ENCODE data around the gene FES. TPM values are rescaled to one million over a fixed set of nuclear protein-coding genes. Genes with fewer than 3 reads are reported as not detected.

Gene FES
- total and polyA plus RNA-seq, 2 of the 13 experiments (the other 11 are each of a cell fraction or from before 2014, with no cell fraction given), result 4.0 to 9.5 TPM

DNA sequence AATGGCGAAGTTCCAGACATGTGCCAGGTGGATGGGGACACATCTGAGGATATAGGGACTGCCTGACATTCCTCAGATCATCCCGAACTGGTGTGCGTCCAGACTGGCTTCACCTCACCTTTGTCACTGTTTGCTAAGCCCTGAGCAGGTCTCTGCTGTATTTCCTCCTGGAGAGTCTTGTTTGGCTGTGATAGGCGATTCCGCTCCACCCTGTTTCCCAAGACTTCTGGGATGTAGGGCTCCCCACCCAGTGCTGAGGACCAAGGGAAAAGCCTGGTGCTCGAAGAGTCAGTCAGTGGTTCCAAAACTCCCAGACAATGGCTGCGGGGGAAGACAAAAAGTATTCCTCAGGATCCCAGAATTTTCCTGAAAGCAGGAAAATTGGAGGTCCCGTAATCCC lies 27.0 kb upstream of the FES start:
- no peaks in the 10 kb centered on the region for H3K79me2 ChIP-seq (ENCODE audit: insufficient read depth, low read length)
- 0 out of 2 replicates have a peak, but pooled peaks cover 2% of the 10 kb centered on the region for H4K20me1 ChIP-seq (ENCODE audit: insufficient read depth, low read length)
- peaks cover 2 to 5% of the 10 kb centered on the region in 2 experiments; a peak in 3 of 5 replicates for H3K27me3 ChIP-seq (ENCODE audit: control insufficient read depth in 1 of 2, insufficient read depth in 2 of 2, low read length in 2 of 2)
- ChIA-PET CTCF (ENCODE audit: low intra/inter-chr PET ratio, low total read pairs) (no interaction called here), POLR2A (no interaction called here)
- DNase-seq (ENCODE audit: low spot score), result no peak
- TF ChIP-seq CENPT (CRISPR knock-in tag; IDR thresholded peaks at IDR 0.05; ENCODE audit: low read depth) (no peak), YEATS4 (CRISPR knock-in tag; IDR thresholded peaks at IDR 0.05; ENCODE audit: borderline replicate concordance) (no peak), RFXANK (CRISPR knock-in tag; IDR thresholded peaks at IDR 0.05) (no peak), NONO (IDR thresholded peaks at IDR 0.05) (no peak), NONO (CRISPR knock-in tag; conservative IDR thresholded peaks at IDR 0.05) (no peak), RBM22 (optimal IDR thresholded peaks at IDR 0.05; ENCODE audit: low read length) (no peak)
- 37% methylated on average over 6 of the region's 8 CpGs for WGBS (ENCODE audit: low lambda C conversion rate)
- H3K27ac ChIP-seq (ENCODE audit: extremely low read length, insufficient read depth, low read length), result no peak overlapping the region
- no peak overlapping the region for H3K9ac ChIP-seq (ENCODE audit: insufficient read depth, low read depth, low read length)
- no peak for FAIRE-seq
- in situ Hi-C loops (cut with HindIII; ENCODE audit: extremely low pct_ligation_motif_present, low pct_unique_long_range_greater_than_20kb), result no loop called here
- H3K36me3 ChIP-seq (replicated peaks in 1 of 2; ENCODE audit: control insufficient read depth in 1 of 2, insufficient read depth in 2 of 2, low read length in 2 of 2), result no peaks in the 10 kb centered on the region
- H3K4me3 ChIP-seq (replicated peaks in 1 of 3; ENCODE audit: insufficient read depth in 1 of 3, low read depth in 2 of 3, low read length in 3 of 3), result no peak overlapping the region
- no peak overlapping the region for H3K4me2 ChIP-seq (ENCODE audit: low read depth, low read length)
- intact Hi-C loops (cut with micrococcal nuclease; ENCODE audit: unreplicated experiment), result no loop called here
- ATAC-seq, result no peak
- H2AFZ ChIP-seq (ENCODE audit: low read length), result no peak overlapping the region
- BruUV-seq (replicated peaks), result no TSS peak
- H3K4me1 ChIP-seq (ENCODE audit: insufficient read depth, low read length), result peaks cover 70% of the 10 kb centered on the region
- no peaks in the 10 kb centered on the region for H3K9me3 ChIP-seq (ENCODE audit: low read length)

GRCh38 chr15:90857883-90858443 lies 26.3 kb upstream of the FES start:
- 35% methylated on average over 8 of the region's 8 CpGs for WGBS (ENCODE audit: low lambda C conversion rate)
- no TSS peak for BruUV-seq (replicated peaks)
- intact Hi-C loops (cut with micrococcal nuclease; ENCODE audit: unreplicated experiment), result no loop called here
- TF ChIP-seq ZNF562 (CRISPR knock-in tag; IDR thresholded peaks at IDR 0.05; ENCODE audit: borderline replicate concordance) (no peak), CREB1 (IDR thresholded peaks at IDR 0.05) (peak; percentile 37; the same call in 1 of the 2 replicates), CREB1 (CRISPR knock-in tag; IDR thresholded peaks at IDR 0.05) (no peak), DR1 (CRISPR knock-in tag; IDR thresholded peaks at IDR 0.05) (no peak), RFX1 (IDR thresholded peaks at IDR 0.05) (no peak), FOXA1 (IDR thresholded peaks at IDR 0.05) (no peak), FOXA1 (CRISPR knock-in tag; IDR thresholded peaks at IDR 0.05) (peak; percentile 43; the same call in 1 of the 2 replicates)
- TF ChIP-seq, protein P1, sequence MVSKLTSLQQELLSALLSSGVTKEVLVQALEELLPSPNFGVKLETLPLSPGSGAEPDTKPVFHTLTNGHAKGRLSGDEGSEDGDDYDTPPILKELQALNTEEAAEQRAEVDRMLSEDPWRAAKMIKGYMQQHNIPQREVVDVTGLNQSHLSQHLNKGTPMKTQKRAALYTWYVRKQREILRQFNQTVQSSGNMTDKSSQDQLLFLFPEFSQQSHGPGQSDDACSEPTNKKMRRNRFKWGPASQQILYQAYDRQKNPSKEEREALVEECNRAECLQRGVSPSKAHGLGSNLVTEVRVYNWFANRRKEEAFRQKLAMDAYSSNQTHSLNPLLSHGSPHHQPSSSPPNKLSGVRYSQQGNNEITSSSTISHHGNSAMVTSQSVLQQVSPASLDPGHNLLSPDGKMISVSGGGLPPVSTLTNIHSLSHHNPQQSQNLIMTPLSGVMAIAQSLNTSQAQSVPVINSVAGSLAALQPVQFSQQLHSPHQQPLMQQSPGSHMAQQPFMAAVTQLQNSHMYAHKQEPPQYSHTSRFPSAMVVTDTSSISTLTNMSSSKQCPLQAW (CRISPR knock-in tag; IDR thresholded peaks at IDR 0.05), result no peak
- TF ChIP-seq, protein P2, sequence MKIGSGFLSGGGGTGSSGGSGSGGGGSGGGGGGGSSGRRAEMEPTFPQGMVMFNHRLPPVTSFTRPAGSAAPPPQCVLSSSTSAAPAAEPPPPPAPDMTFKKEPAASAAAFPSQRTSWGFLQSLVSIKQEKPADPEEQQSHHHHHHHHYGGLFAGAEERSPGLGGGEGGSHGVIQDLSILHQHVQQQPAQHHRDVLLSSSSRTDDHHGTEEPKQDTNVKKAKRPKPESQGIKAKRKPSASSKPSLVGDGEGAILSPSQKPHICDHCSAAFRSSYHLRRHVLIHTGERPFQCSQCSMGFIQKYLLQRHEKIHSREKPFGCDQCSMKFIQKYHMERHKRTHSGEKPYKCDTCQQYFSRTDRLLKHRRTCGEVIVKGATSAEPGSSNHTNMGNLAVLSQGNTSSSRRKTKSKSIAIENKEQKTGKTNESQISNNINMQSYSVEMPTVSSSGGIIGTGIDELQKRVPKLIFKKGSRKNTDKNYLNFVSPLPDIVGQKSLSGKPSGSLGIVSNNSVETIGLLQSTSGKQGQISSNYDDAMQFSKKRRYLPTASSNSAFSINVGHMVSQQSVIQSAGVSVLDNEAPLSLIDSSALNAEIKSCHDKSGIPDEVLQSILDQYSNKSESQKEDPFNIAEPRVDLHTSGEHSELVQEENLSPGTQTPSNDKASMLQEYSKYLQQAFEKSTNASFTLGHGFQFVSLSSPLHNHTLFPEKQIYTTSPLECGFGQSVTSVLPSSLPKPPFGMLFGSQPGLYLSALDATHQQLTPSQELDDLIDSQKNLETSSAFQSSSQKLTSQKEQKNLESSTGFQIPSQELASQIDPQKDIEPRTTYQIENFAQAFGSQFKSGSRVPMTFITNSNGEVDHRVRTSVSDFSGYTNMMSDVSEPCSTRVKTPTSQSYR (CRISPR knock-in tag; IDR thresholded peaks at IDR 0.05; ENCODE audit: borderline replicate concordance), result no peak

More at GRCh38 chr15:90857883-90858443, 26.3 kb upstream of the FES start:
- no peak overlapping the region for H2AFZ ChIP-seq (ENCODE audit: low read length)
- H3K9me3 ChIP-seq (ENCODE audit: low read length), result no peaks in the 10 kb centered on the region
- POLR2A ChIA-PET, result interaction anchor here (2.0 kb wide), 1 partner anchor 46 kb away, joined by 5 read pairs; the partner anchor contains the start of gene MAN2A2
- peaks cover 0 to 2% of the 10 kb centered on the region in 2 experiments; a peak in 1 of 5 replicates for H3K27me3 ChIP-seq (ENCODE audit: control insufficient read depth in 1 of 2, insufficient read depth in 2 of 2, low read length in 2 of 2)
- no peak overlapping the region for H3K4me2 ChIP-seq (ENCODE audit: low read depth, low read length)
- in situ Hi-C loops (cut with HindIII; ENCODE audit: extremely low pct_ligation_motif_present, low pct_unique_long_range_greater_than_20kb), result no loop called here
- no peak overlapping the region for H3K27ac ChIP-seq (ENCODE audit: extremely low read length, insufficient read depth, low read length)
- H3K79me2 ChIP-seq (ENCODE audit: insufficient read depth, low read length), result no peaks in the 10 kb centered on the region
- DNase-seq (ENCODE audit: low spot score), result no peak
- H3K4me3 ChIP-seq (replicated peaks in 1 of 3; ENCODE audit: insufficient read depth in 1 of 3, low read depth in 2 of 3, low read length in 3 of 3), result no peak overlapping the region
- peaks cover 76% of the 10 kb centered on the region for H3K4me1 ChIP-seq (ENCODE audit: insufficient read depth, low read length)
- ATAC-seq, result no peak
- CTCF ChIA-PET (ENCODE audit: low intra/inter-chr PET ratio, low total read pairs), result no interaction called here
- no peak overlapping the region for H3K9ac ChIP-seq (ENCODE audit: insufficient read depth, low read depth, low read length)
- 0 out of 2 replicates have a peak, but pooled peaks cover 2% of the 10 kb centered on the region for H4K20me1 ChIP-seq (ENCODE audit: insufficient read depth, low read length)
- FAIRE-seq, result peak; percentile 30
- H3K36me3 ChIP-seq (replicated peaks in 1 of 2; ENCODE audit: control insufficient read depth in 1 of 2, insufficient read depth in 2 of 2, low read length in 2 of 2), result no peaks in the 10 kb centered on the region

Data from HepG2 (cell line).